Type B pancreatic cell (in vitro differentiated cells): ENCODE results near the gene C1QTNF9. TPM values are rescaled to one million over a fixed set of nuclear protein-coding genes. Genes with fewer than 3 reads are reported as not detected.
"Not testable (repeated sequence)": the region's sequence is repeated elsewhere in the genome, so short reads cannot be mapped to it uniquely, and the experiment has no call there.

Experiments
- DNase-seq: peaks from one replicate; pipeline ENCODE4 v3.0.0; 2021; ENCODE audit warnings: mixed read lengths; ENCODE audit not compliant: unreplicated experiment; ENCODE audit errors: extremely low spot score
- H3K27ac Mint-ChIP-seq: 2 replicates; pipeline ENCODE4 v1.8.0; 2021; ENCODE audit warnings: mild to moderate bottlenecking, mixed read lengths
- H3K27me3 Mint-ChIP-seq: 2 replicates; pipeline ENCODE4 v1.8.0; 2021; ENCODE audit warnings: mixed read lengths
- H3K36me3 Mint-ChIP-seq: 2 replicates; pipeline ENCODE4 v1.8.0; 2021; ENCODE audit warnings: mixed read lengths
- H3K4me1 Mint-ChIP-seq: one replicate; pipeline ENCODE4 v1.8.0; 2021; ENCODE audit warnings: mixed read lengths; ENCODE audit not compliant: unreplicated experiment
- H3K4me3 Mint-ChIP-seq: 2 replicates; pipeline ENCODE4 v1.8.0; 2021; ENCODE audit warnings: mild to moderate bottlenecking, mixed read lengths
- H3K9me3 Mint-ChIP-seq: 2 replicates; pipeline ENCODE4 v1.8.0; 2021; ENCODE audit warnings: mixed read lengths
- CTCF ChIP-seq: fragments of 200-600 bp; sonication (generic); conservative IDR thresholded peaks from 2 replicates; pipeline ENCODE4 v1.5.0; 2021; ENCODE audit warnings: antibody characterized with exemption, mild to moderate bottlenecking
- total RNA-seq: library from RNA; stranded (reverse); gene quantifications from 2 replicates; pipeline ENCODE4 v1.2.1, GENCODE V29; 2021; ENCODE audit warnings: low replicate concordance

C1QTNF9 gene
- total RNA-seq, 1 donor from 2014 or later, result not detected

GRCh38 chr13:24353736-24354135, 44.4 kb downstream of the C1QTNF9 start:
- H3K4me3 Mint-ChIP-seq, result no peak overlapping the region
- DNase-seq, result no peak
- H3K27me3 Mint-ChIP-seq, result no peaks in the 10 kb centered on the region
- no peak overlapping the region for H3K27ac Mint-ChIP-seq
- no peak for TF ChIP-seq CTCF
- no peaks in the 10 kb centered on the region for H3K36me3 Mint-ChIP-seq
- H3K4me1 Mint-ChIP-seq, result no peaks in the 10 kb centered on the region
- H3K9me3 Mint-ChIP-seq, result no peaks in the 10 kb centered on the region

GRCh38 chr13:24355103-24355502, 45.7 kb downstream of the C1QTNF9 start:
- no peak overlapping the region for H3K4me3 Mint-ChIP-seq

GRCh38 chr13:24356270-24356669, 46.9 kb downstream of the C1QTNF9 start:
- Mint-ChIP-seq H3K4me3 (no peak overlapping the region), H3K27ac (no peak overlapping the region)
- DNase-seq, result no peak

More at GRCh38 chr13:24355103-24355502, 45.7 kb downstream of the C1QTNF9 start:
- no peak for TF ChIP-seq CTCF
- H3K27ac Mint-ChIP-seq, result no peak overlapping the region
- H3K36me3 Mint-ChIP-seq, result no peaks in the 10 kb centered on the region
- H3K4me1 Mint-ChIP-seq, result no peaks in the 10 kb centered on the region
- no peaks in the 10 kb centered on the region for H3K9me3 Mint-ChIP-seq
- H3K27me3 Mint-ChIP-seq, result no peaks in the 10 kb centered on the region
- no peak for DNase-seq

GRCh38 chr13:24356837-24357236, 47.5 kb downstream of the C1QTNF9 start:
- Mint-ChIP-seq H3K9me3 (no peaks in the 10 kb centered on the region), H3K4me3 (no peak overlapping the region), H3K36me3 (no peaks in the 10 kb centered on the region), H3K4me1 (no peaks in the 10 kb centered on the region), H3K27me3 (no peaks in the 10 kb centered on the region), H3K27ac (no peak overlapping the region)
- DNase-seq, result no peak
- no peak for TF ChIP-seq CTCF

More at GRCh38 chr13:24356270-24356669, 46.9 kb downstream of the C1QTNF9 start:
- Mint-ChIP-seq H3K27me3 (no peaks in the 10 kb centered on the region), H3K9me3 (no peaks in the 10 kb centered on the region), H3K4me1 (no peaks in the 10 kb centered on the region), H3K36me3 (no peaks in the 10 kb centered on the region)
- no peak for TF ChIP-seq CTCF

- TF ChIP-seq CTCF, result no peak
- Mint-ChIP-seq H3K27ac (no peak overlapping the region), H3K4me3 (no peak overlapping the region), H3K9me3 (no peaks in the 10 kb centered on the region), H3K27me3 (no peaks in the 10 kb centered on the region), H3K36me3 (no peaks in the 10 kb centered on the region), H3K4me1 (no peaks in the 10 kb centered on the region)
- DNase-seq, result no peak
Observed at GRCh38 chr13:24357756-24358155, 48.4 kb downstream of the C1QTNF9 start.

- H3K4me3 Mint-ChIP-seq, H3K27me3 Mint-ChIP-seq, H3K36me3 Mint-ChIP-seq, DNase-seq, H3K4me1 Mint-ChIP-seq, H3K27ac Mint-ChIP-seq, H3K9me3 Mint-ChIP-seq: not testable (repeated sequence)
Observed at GRCh38 chr13:24358836-24359235, 49.5 kb downstream of the C1QTNF9 start.

GRCh38 chr13:24359252-24359651, 49.9 kb downstream of the C1QTNF9 start:
- H3K4me3 Mint-ChIP-seq, H3K27ac Mint-ChIP-seq, H3K36me3 Mint-ChIP-seq, H3K9me3 Mint-ChIP-seq, DNase-seq, H3K27me3 Mint-ChIP-seq, H3K4me1 Mint-ChIP-seq: not testable (repeated sequence)
